ENCODE data around the gene SGO2.

SGO2 gene

GRCh38 chr2:200585340-200585729, 59.3 kb downstream of the SGO2 start:
- no peak for TF ChIP-seq ZFX (IDR thresholded peaks at IDR 0.05)
- TF ChIP-seq CTCF (conservative IDR thresholded peaks at IDR 0.05): no peak
- no peak overlapping the region for H3K27ac ChIP-seq

GRCh38 chr2:200585730-200586643, 60.0 kb downstream of the SGO2 start, which contains the start of gene AOX1:
TSS of gene AOX1 (plus strand) at chr2:200586014. CDS start at chr2:200586109, 95 bp downstream.
- TF ChIP-seq CTCF (conservative IDR thresholded peaks at IDR 0.05) (no peak), ZFX (IDR thresholded peaks at IDR 0.05) (no peak)
- H3K27ac ChIP-seq: no peak within 1 kb of the TSS

GRCh38 chr2:200586644-200586975, 60.6 kb downstream of the SGO2 start:
- no peak for TF ChIP-seq ZFX (IDR thresholded peaks at IDR 0.05)
- no peak for TF ChIP-seq CTCF (conservative IDR thresholded peaks at IDR 0.05)
- no peak overlapping the region for H3K27ac ChIP-seq

- TF ChIP-seq CTCF (conservative IDR thresholded peaks at IDR 0.05) (no peak), ZFX (IDR thresholded peaks at IDR 0.05) (no peak)
These were observed 61.1 kb downstream of the SGO2 start for GRCh38 chr2:200587007-200587616.

GRCh38 chr2:200588076-200588678, 62.2 kb downstream of the SGO2 start:
- TF ChIP-seq ZFX (IDR thresholded peaks at IDR 0.05): no peak
- no peak for TF ChIP-seq CTCF (conservative IDR thresholded peaks at IDR 0.05)
- no peak overlapping the region for H3K27ac ChIP-seq

More at GRCh38 chr2:200587007-200587616, 61.1 kb downstream of the SGO2 start:
- H3K27ac ChIP-seq: no peak overlapping the region

- TF ChIP-seq ZFX (IDR thresholded peaks at IDR 0.05) (no peak), CTCF (conservative IDR thresholded peaks at IDR 0.05) (no peak)
- H3K27ac ChIP-seq: no peak overlapping the region
These were observed 64.1 kb downstream of the SGO2 start for GRCh38 chr2:200590090-200590489.

- TF ChIP-seq CTCF (conservative IDR thresholded peaks at IDR 0.05) (no peak), ZFX (IDR thresholded peaks at IDR 0.05) (no peak)
- no peak overlapping the region for H3K27ac ChIP-seq
These were observed 65.3 kb downstream of the SGO2 start for GRCh38 chr2:200591308-200591707.
